Neural cell (in vitro differentiated cells): Measurements from ENCODE around the gene WDR59. TPM values are rescaled to one million over a fixed set of nuclear protein-coding genes. Genes with fewer than 3 reads are reported as not detected.

Source experiments
- H2AFZ ChIP-seq: fragments of 200-600, 300-800 bp; sonication (generic), shearing (Covaris generic); 2 replicates; pipeline ENCODE4 v1.6.0; 2014; ENCODE audit warnings: low read depth, mild to moderate bottlenecking, antibody characterized with exemption, low read length, moderate library complexity
- H3F3A ChIP-seq: fragments of 200-600 bp; shearing (Covaris generic); 2 replicates; pipeline ENCODE4 v1.6.1; 2016; ENCODE audit warnings: mild to moderate bottlenecking, moderate library complexity, mixed read lengths, antibody characterized with exemption, low read length; ENCODE audit not compliant: insufficient read depth, poor library complexity, severe bottlenecking
- H3K27ac ChIP-seq: fragments of 200-600, 300-800 bp; sonication (generic), shearing (Covaris generic); 2 replicates; pipeline ENCODE4 v1.5.1; 2014; ENCODE audit warnings: mild to moderate bottlenecking, low read length, moderate library complexity
- H3K27me3 ChIP-seq: fragments of 300-800, 200-600 bp; sonication (generic), shearing (Covaris generic); 2 replicates; pipeline ENCODE4 v1.6.0; 2014; ENCODE audit warnings: mild to moderate bottlenecking, low read depth, low read length, moderate library complexity; ENCODE audit not compliant: insufficient read depth
- H3K36me3 ChIP-seq: fragments of 300-800, 200-600 bp; sonication (generic), shearing (Covaris generic); 2 replicates; pipeline ENCODE4 v1.5.1; 2014; ENCODE audit warnings: mild to moderate bottlenecking, antibody characterized with exemption, low read length, moderate library complexity; ENCODE audit not compliant: insufficient read depth
- H3K4me2 ChIP-seq: fragments of 300-800, 200-600 bp; sonication (generic), shearing (Covaris generic); 2 replicates; pipeline ENCODE4 v1.6.0; 2014; ENCODE audit warnings: mild to moderate bottlenecking, low read length
- H3K4me3 ChIP-seq: fragments of 300-800, 200-600 bp; sonication (generic), shearing (Covaris generic); 2 replicates; pipeline ENCODE4 v1.5.1; 2014; ENCODE audit warnings: mild to moderate bottlenecking, low read length, moderate library complexity
- H3K79me2 ChIP-seq: fragments of 200-600 bp; shearing (Covaris generic); replicated peaks from 2 replicates; pipeline ENCODE4 v1.6.0; 2014; ENCODE audit warnings: mild to moderate bottlenecking, low read length, moderate library complexity; ENCODE audit not compliant: insufficient read depth
- H3K9ac ChIP-seq: fragments of 300-800, 200-600 bp; sonication (generic), shearing (Covaris generic); 2 replicates; pipeline ENCODE4 v1.6.1; 2016; ENCODE audit warnings: mild to moderate bottlenecking, low read length, mixed read lengths
- H3K9me2 ChIP-seq: fragments of 200-600 bp; shearing (Covaris generic); 2 replicates; pipeline ENCODE4 v1.6.1; 2016; ENCODE audit warnings: mild to moderate bottlenecking, low read length, mixed read lengths; ENCODE audit not compliant: insufficient read depth
- H3K9me3 ChIP-seq: fragments of 200-600, 300-800 bp; sonication (generic), shearing (Covaris generic); 2 replicates; pipeline ENCODE4 v1.6.1; 2016; ENCODE audit warnings: mild to moderate bottlenecking, mixed run types, low read length, moderate library complexity, mixed read lengths
- H4K20me1 ChIP-seq: fragments of 200-600 bp; shearing (Covaris generic); 2 replicates; pipeline ENCODE4 v1.6.1; 2016; ENCODE audit warnings: mild to moderate bottlenecking, mixed run types; ENCODE audit not compliant: insufficient read depth
- EP300 ChIP-seq: fragments of 450-650 bp; conservative IDR thresholded peaks from 2 replicates; pipeline ENCODE4 v1.6.1; 2014; ENCODE audit warnings: antibody characterized with exemption, mild to moderate bottlenecking, moderate library complexity; ENCODE audit not compliant: poor library complexity, severe bottlenecking
- EZH2 ChIP-seq: fragments of 200-600, 300-800 bp; shearing (Covaris generic), sonication (generic); IDR thresholded peaks from 2 replicates; pipeline ENCODE4 v1.6.1; 2014; ENCODE audit warnings: antibody characterized with exemption, low read length, borderline replicate concordance, mild to moderate bottlenecking; ENCODE audit not compliant: insufficient read depth, poor library complexity, severe bottlenecking
- MXI1 ChIP-seq: fragments of 450-650 bp; conservative IDR thresholded peaks from 2 replicates; pipeline ENCODE4 v1.6.1; 2014; ENCODE audit warnings: antibody characterized with exemption, mild to moderate bottlenecking; ENCODE audit not compliant: poor library complexity, severe bottlenecking
- POLR2AphosphoS5 ChIP-seq: IDR thresholded peaks from 2 replicates; pipeline ENCODE4 v1.6.1; 2012
- RAD21 ChIP-seq: fragments of 450-650 bp; conservative IDR thresholded peaks from 2 replicates; pipeline ENCODE4 v1.6.1; 2014; ENCODE audit warnings: antibody characterized with exemption, mild to moderate bottlenecking, moderate library complexity
- REST ChIP-seq: IDR thresholded peaks from 2 replicates; pipeline ENCODE4 v1.6.1; 2012; ENCODE audit warnings: borderline replicate concordance
- SMC3 ChIP-seq: fragments of 450-650 bp; conservative IDR thresholded peaks from 2 replicates; pipeline ENCODE4 v1.6.1; 2014; ENCODE audit warnings: antibody characterized with exemption, mild to moderate bottlenecking, moderate library complexity; ENCODE audit not compliant: poor library complexity
- TAF1 ChIP-seq: IDR thresholded peaks from 2 replicates; pipeline ENCODE4 v1.6.1; 2012; ENCODE audit warnings: low read depth
- polyA plus RNA-seq: library from polyadenylated mRNA; depleted of rRNA; stranded (reverse); fragments of >200 nt; gene quantifications from 2 replicates; pipeline ENCODE4 v1.2.3, GENCODE V29; 2014
- TF ChIP-seq, protein P1 (sequence below): fragments of 450-650 bp; IDR thresholded peaks from 2 replicates; pipeline ENCODE4 v1.5.1; 2014; ENCODE audit warnings: antibody characterized with exemption, mild to moderate bottlenecking, moderate library complexity; ENCODE audit not compliant: poor library complexity, severe bottlenecking

Gene WDR59
- polyA plus RNA-seq, 1 donor from 2014 or later: 20.3 TPM

DNA sequence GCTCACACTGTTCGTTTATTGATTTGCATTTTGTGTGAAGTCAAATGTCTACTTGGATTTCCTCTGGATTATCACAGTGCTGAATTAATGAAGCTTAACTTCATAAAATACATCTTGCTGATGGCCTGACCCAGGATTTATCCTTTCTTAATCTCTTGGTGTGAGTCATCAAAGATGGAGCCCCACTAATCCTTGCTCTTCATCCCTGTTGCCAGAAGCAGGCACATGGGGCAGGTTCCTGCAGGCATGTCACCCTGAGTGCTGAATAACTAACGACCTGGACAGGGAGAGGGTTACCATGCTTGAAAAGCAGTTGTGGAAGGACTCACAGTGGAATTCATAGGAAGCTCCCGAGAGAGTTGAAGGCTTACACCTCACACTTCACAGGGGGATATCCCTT lies 154.3 kb downstream of the WDR59 start:
- Histone ChIP-seq H3K9me2 (no peaks in the 10 kb centered on the region), H3K27me3 (no peaks in the 10 kb centered on the region), H3K9me3 (no peaks in the 10 kb centered on the region), H3K4me3 (no peak overlapping the region), H3K79me2 (no peaks in the 10 kb centered on the region), H3K9ac (no peak overlapping the region), H3K4me2 (no peak overlapping the region), H4K20me1 (no peaks in the 10 kb centered on the region), H3K27ac (no peak overlapping the region), H3F3A (no peaks in the 10 kb centered on the region), H2AFZ (no peak overlapping the region), H3K36me3 (no peaks in the 10 kb centered on the region)
- no peak for TF ChIP-seq POLR2AphosphoS5
- TF ChIP-seq SMC3: no peak
- TF ChIP-seq MXI1: no peak
- TF ChIP-seq REST: no peak
- TF ChIP-seq RAD21: no peak
- no peak for TF ChIP-seq EZH2
- TF ChIP-seq, protein P1, sequence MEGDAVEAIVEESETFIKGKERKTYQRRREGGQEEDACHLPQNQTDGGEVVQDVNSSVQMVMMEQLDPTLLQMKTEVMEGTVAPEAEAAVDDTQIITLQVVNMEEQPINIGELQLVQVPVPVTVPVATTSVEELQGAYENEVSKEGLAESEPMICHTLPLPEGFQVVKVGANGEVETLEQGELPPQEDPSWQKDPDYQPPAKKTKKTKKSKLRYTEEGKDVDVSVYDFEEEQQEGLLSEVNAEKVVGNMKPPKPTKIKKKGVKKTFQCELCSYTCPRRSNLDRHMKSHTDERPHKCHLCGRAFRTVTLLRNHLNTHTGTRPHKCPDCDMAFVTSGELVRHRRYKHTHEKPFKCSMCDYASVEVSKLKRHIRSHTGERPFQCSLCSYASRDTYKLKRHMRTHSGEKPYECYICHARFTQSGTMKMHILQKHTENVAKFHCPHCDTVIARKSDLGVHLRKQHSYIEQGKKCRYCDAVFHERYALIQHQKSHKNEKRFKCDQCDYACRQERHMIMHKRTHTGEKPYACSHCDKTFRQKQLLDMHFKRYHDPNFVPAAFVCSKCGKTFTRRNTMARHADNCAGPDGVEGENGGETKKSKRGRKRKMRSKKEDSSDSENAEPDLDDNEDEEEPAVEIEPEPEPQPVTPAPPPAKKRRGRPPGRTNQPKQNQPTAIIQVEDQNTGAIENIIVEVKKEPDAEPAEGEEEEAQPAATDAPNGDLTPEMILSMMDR: no peak

DNA sequence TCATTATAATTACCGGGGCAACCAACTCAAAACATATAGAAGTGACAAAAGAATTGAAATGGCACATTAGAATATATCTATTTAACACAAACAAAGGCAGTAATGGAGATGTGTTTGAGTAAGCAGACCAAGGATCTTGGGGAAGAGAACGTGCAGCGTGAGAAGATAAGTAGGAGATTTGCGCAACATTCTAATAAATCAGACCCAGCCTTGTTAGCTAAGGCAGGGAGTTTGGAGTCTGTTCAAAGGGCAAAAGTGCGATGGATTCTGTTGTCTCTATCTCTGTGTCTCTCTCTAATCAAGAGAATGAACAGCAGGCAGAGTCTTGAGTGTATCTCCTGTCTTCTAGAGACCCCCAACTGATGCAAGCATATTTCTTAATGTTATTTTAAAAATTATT lies 155.3 kb downstream of the WDR59 start:
- no peak overlapping the region for H3K9ac ChIP-seq
- no peak overlapping the region for H3K27ac ChIP-seq
- H3K4me3 ChIP-seq: no peak overlapping the region
- no peaks in the 10 kb centered on the region for H3K27me3 ChIP-seq
- H3K36me3 ChIP-seq: no peaks in the 10 kb centered on the region
- H3F3A ChIP-seq: no peaks in the 10 kb centered on the region
- no peaks in the 10 kb centered on the region for H3K9me3 ChIP-seq
- H3K4me2 ChIP-seq: no peak overlapping the region
- TF ChIP-seq, protein P1: no peak
- TF ChIP-seq REST: no peak
- TF ChIP-seq MXI1: no peak
- no peak for TF ChIP-seq EZH2
- TF ChIP-seq SMC3: no peak
- TF ChIP-seq POLR2AphosphoS5: no peak
- no peak for TF ChIP-seq TAF1
- TF ChIP-seq EP300: no peak
- TF ChIP-seq RAD21: no peak
- H4K20me1 ChIP-seq: no peaks in the 10 kb centered on the region
- H2AFZ ChIP-seq: no peak overlapping the region
- no peaks in the 10 kb centered on the region for H3K9me2 ChIP-seq
- no peaks in the 10 kb centered on the region for H3K79me2 ChIP-seq
